Measurements from ENCODE around the gene ELL3. TPM values are rescaled to one million over a fixed set of nuclear protein-coding genes. Genes with fewer than 3 reads are reported as not detected.

The ELL3 gene
- total and polyA plus RNA-seq, 2 of the 8 experiments (the other 6 are each of a cell fraction or from before 2014, with no cell fraction given) = 9.2 to 13.7 TPM

- DNase-seq (ENCODE audit: low read depth in 1 of 2, low spot score in 2 of 2) (peak in 1 of 2 experiments; percentile 84), FAIRE-seq (no peak)
- H4K8ac ChIP-seq (ENCODE audit: extremely low read depth, insufficient read depth, low read length) = peak overlapping the region; percentile 91
- H3K23me2 ChIP-seq (ENCODE audit: low read depth, low read length) = peaks cover 12% of the 10 kb centered on the region
- no peak overlapping the region for H2BK20ac ChIP-seq (ENCODE audit: low read length)
- CTCF ChIA-PET (ENCODE audit: partially characterized antibody) = interaction anchor here (0.8 to 4.8 kb wide), 11 partner anchors 8 to 267 kb away, joined by 3 to 50 read pairs (median 4); partner anchors contain the start of genes HYPK, SERF2 and SERINC4
- H3K79me2 ChIP-seq (ENCODE audit: control insufficient read depth in 1 of 2, insufficient read depth in 2 of 2, low read length in 2 of 2) = no peaks in the 10 kb centered on the region
- H3K56ac ChIP-seq (replicated peaks; ENCODE audit: insufficient read length, low read depth, low read length) = peak overlapping the region; percentile 67
- no peak overlapping the region for H2AK5ac ChIP-seq (ENCODE audit: low read depth, low read length)
- peak overlapping the region; percentile 50; the same call in 1 of the 2 replicates for H2BK12ac ChIP-seq (ENCODE audit: low read depth, low read length)
- no peak overlapping the region for H2BK120ac ChIP-seq (replicated peaks; ENCODE audit: low read depth, low read length)
- WGBS, 2 experiments (ENCODE audit: extremely low coverage in 1 of 2, insufficient coverage in 1 of 2, insufficient read length in 1 of 2, insufficient replicate concordance in 2 of 2, low coverage in 1 of 2, low lambda C conversion rate in 2 of 2, missing lambda C conversion rate in 1 of 2) = 4% methylated on average over 31 of the region's 35 CpGs; no CpG with 5 or more reads in 1 of the 2 experiments
- peak overlapping the region in 3 of 4 experiments; percentile 10 to 45 (median 40); a peak in 5 of 7 replicates for H3K9ac ChIP-seq (replicated peaks in 1 of 4; ENCODE audit: extremely low read depth in 1 of 4, low read depth in 3 of 4, low read length in 3 of 4)
- H4K5ac ChIP-seq (ENCODE audit: insufficient read length, low read depth, low read length) = peak overlapping the region; percentile 30
- H4K20me1 ChIP-seq (replicated peaks in 1 of 2; ENCODE audit: control insufficient read depth in 1 of 2, insufficient read depth in 2 of 2, low read length in 2 of 2) = peaks cover 0 to 3% of the 10 kb centered on the region in 2 experiments
- no peaks in the 10 kb centered on the region for H3K79me1 ChIP-seq (ENCODE audit: low read depth, low read length)
- no peak overlapping the region for H3K23ac ChIP-seq (ENCODE audit: insufficient read length)
- peaks cover 0 to 12% (median 5%) of the 10 kb centered on the region in 4 experiments; a peak in 5 of 7 replicates for H3K4me1 ChIP-seq (replicated peaks in 1 of 4; ENCODE audit: control insufficient read depth in 3 of 4, insufficient read depth in 4 of 4, low read length in 3 of 4)
- H2AFZ ChIP-seq (ENCODE audit: low read length) = peak overlapping the region; percentile 77; the same call in 1 of the 2 replicates
- peak overlapping the region; percentile 90; the same call in 1 of the 2 replicates for H3K18ac ChIP-seq (ENCODE audit: extremely low read depth, low read length)
- POLR2A ChIA-PET (ENCODE audit: partially characterized antibody) = interaction anchor here (0.7 to 4.8 kb wide), 8 partner anchors 10 to 105 kb away, joined by 3 to 54 read pairs (median 6); partner anchors contain the start of genes HYPK, MFAP1, SERF2 and SERINC4
- peak overlapping the region; percentile 83 to 98 for H3K4me2 ChIP-seq (ENCODE audit: insufficient read depth in 1 of 2, low read depth in 2 of 2, low read length in 2 of 2)
- no peak overlapping the region for H2BK15ac ChIP-seq (ENCODE audit: low read length)
- H3K4me3 ChIP-seq (ENCODE audit: extremely low read depth in 1 of 4, insufficient read depth in 2 of 4, low read depth in 3 of 4, low read length in 4 of 4) = peak overlapping the region; percentile 51 to 78 (median 71)
- peak overlapping the region; percentile 70 for H4K91ac ChIP-seq (replicated peaks; ENCODE audit: insufficient read length, low read length)
- no peaks in the 10 kb centered on the region for H3K9me3 ChIP-seq (ENCODE audit: insufficient read depth in 2 of 2, low read depth in 1 of 2, low read length in 1 of 2)
- no peak overlapping the region for H3K4ac ChIP-seq (replicated peaks; ENCODE audit: insufficient read length, low read depth, low read length)
- peaks cover 16 to 29% (median 21%) of the 10 kb centered on the region in 4 experiments for H3K36me3 ChIP-seq (ENCODE audit: control insufficient read depth in 2 of 4, insufficient read depth in 4 of 4, low read length in 3 of 4)
- H3K14ac ChIP-seq (ENCODE audit: insufficient read length) = no peak overlapping the region
- H3K27ac ChIP-seq (ENCODE audit: low read depth, low read length) = no peak overlapping the region
- H2BK5ac ChIP-seq (ENCODE audit: low read depth, low read length) = 0 out of 2 replicates have a peak overlapping the region, but pooled peaks have one; percentile 60
- H3K27me3 ChIP-seq (replicated peaks in 1 of 4; ENCODE audit: control insufficient read depth in 3 of 4, extremely low read depth in 1 of 4, insufficient read depth in 3 of 4, low read length in 3 of 4) = peaks cover 0 to 2% (median 0%) of the 10 kb centered on the region in 4 experiments; a peak in 2 of 7 replicates
- TF ChIP-seq TCF12 (IDR thresholded peaks at IDR 0.05; ENCODE audit: low read depth, low read length) (peak; percentile 50; the same call in 1 of the 2 replicates), HDAC6 (IDR thresholded peaks at IDR 0.05; ENCODE audit: low read depth, low read length) (no peak), PHF8 (conservative IDR thresholded peaks at IDR 0.05; ENCODE audit: low read depth, low read length) (0 out of 2 replicates have a peak, but pooled peaks have one; percentile 19), EZH2 (IDR thresholded peaks at IDR 0.05; ENCODE audit: low read depth, low read length, severe bottlenecking) (peak; percentile 30), TBP (IDR thresholded peaks at IDR 0.05; ENCODE audit: low read depth, low read length) (peak; percentile 22; the same call in 1 of the 2 replicates), ASH2L (IDR thresholded peaks at IDR 0.05; ENCODE audit: low read length) (peak; percentile 82), SAP30 (IDR thresholded peaks at IDR 0.05; ENCODE audit: insufficient read depth, insufficient replicate concordance, low read length) (peak; percentile 45), CREB1 (IDR thresholded peaks at IDR 0.05) (no peak; the same call in 1 of the 2 replicates), CHD1 (IDR thresholded peaks at IDR 0.05; ENCODE audit: low read depth, low read length) (no peak), POLR2AphosphoS5 (IDR thresholded peaks at IDR 0.05; ENCODE audit: low read depth, low read length) (peak; percentile 29; the same call in 1 of the 2 replicates), USF2 (IDR thresholded peaks at IDR 0.05; ENCODE audit: low read length) (no peak)
These were observed 557 bp downstream of the ELL3 start for GRCh38 chr15:43776101-43776717.
